HG02623 (cell line): ENCODE data around the gene CEP128.

Source experiments
- ATAC-seq: cut with Tn5 transposase; IDR thresholded peaks from one replicate; pipeline ENCODE4 v1.9.1; 2021; ENCODE audit warnings: moderate library complexity; ENCODE audit not compliant: unreplicated experiment

The CEP128 gene

DNA sequence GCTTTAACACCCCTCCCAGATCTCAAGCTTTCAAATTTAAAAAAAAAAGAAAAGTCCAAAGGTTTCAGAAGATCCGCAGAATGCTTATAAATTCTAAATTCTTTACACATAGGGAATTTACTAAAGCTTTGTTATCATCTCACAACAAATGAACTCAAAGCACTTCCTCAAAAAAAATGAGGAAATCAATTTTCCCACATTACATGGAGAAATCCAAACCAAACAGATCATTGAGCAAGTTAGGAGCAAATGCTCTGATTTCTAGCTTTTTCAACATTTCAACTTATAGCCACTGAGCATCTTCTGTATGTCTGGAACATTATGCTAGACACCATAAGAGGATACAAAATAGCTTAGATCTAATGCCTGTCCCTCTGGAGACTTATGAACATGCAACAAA, 161.0 kb downstream of the CEP128 start:
- ATAC-seq: no peak

- ATAC-seq: no peak
These were observed 164.9 kb downstream of the CEP128 start for GRCh38 chr14:80776657-80777056.

GRCh38 chr14:80776186-80776585, 165.4 kb downstream of the CEP128 start:
- ATAC-seq: no peak

DNA sequence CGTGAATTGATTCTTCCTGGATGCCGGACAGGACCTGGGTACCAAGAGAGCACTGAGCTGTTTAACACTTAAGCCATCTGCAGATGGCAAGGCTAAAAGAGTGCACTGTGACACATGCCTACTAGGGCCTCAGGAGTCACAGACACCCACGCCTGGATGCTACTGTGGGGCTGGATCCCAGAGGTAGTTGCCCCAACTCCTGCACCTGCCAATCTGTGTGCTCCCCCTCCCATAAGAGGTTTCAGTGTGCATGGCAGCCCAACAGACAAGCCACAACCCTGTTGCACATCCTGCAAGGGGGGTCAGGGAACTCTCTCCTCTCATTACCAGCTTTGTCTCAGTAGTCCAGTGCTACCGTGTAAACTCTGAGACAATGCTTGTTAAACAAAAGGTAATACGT, 169.0 kb downstream of the CEP128 start:
- ATAC-seq: no peak

- no peak for ATAC-seq
These were observed 170.3 kb downstream of the CEP128 start for GRCh38 chr14:80771201-80771600.

DNA sequence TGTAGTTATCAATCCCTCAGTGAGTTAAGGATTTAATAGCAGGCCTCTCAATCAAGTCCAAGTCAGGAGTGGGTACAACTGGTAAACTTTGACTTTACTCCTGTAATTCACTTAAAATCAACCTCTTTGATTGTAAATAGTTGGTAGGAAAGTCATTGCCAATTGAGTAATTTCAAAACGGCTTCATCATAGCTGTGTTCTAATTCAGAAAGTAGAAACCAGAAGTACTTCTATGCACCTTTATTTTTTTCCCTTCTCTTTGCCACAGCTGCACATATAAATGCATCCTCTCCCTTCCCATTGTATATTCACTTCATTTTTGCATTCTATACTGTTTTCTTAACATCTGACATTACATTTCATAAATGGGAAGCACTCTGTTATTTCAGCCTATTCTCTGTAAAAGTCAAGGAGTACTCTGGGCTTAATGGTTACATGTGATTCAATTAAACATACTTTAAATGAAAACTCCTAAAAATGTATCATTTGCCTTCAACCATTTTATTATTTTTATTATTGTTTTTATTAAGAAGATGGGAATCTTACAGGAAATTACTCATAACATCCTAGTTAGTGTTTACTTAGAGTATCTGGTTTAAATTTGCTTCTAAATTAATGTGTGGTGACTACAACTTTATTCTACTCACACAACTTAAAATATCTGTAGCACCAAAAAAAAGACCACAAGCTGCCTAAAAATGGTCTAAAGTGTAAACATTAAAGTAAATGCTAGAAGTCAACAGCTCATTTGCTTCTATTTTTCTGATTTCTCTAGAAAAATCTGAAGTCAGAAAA, 171.2 kb downstream of the CEP128 start:
- peak; percentile 48 for ATAC-seq

DNA sequence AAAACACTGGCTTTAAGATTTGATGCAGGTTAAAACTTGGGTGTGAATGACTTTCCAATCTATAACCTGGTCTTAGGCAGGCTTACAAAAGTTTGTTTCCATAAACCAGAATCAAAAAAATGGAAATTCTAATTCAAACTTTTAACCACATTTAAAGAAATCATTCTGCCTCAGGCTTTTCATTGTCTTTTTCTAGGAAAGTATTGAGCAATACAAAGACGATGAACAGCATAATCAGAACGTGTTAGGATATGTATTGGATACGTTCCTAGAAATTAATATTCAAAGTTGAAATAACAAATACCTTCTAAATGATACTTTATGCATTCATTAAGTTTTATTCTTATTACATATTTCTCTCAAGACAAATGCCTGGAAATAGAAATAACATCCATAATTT, 172.9 kb downstream of the CEP128 start:
- ATAC-seq: no peak

DNA sequence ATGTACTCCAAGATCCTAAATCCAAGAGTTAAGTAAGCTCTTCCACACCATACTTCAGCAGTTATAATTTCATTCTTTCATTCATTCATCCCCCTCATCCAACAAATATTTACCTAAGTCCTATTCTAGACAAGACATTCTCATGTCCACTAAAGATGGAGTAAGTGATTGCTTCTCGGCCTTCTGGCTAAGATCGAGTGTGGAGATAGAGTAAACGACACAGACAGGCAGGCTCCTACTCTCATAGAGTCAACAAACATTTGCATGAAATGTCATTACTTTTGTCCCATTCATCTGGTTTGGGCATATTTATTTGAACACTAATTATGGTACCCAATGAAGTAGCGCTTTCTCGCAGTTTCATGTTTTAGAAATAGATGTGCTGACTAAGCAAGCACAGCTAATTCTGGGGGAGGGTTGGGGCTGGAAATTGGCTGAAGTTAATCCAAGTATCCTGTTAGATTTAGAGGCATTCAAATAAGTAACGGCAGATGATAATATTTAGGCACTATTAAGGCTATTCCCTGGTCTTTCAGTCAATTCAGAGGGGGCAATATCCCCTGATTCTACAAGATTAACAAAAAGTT, 176.5 kb downstream of the CEP128 start:
- ATAC-seq: no peak

- no peak for ATAC-seq
These were observed 177.0 kb downstream of the CEP128 start for GRCh38 chr14:80764496-80764895.

DNA sequence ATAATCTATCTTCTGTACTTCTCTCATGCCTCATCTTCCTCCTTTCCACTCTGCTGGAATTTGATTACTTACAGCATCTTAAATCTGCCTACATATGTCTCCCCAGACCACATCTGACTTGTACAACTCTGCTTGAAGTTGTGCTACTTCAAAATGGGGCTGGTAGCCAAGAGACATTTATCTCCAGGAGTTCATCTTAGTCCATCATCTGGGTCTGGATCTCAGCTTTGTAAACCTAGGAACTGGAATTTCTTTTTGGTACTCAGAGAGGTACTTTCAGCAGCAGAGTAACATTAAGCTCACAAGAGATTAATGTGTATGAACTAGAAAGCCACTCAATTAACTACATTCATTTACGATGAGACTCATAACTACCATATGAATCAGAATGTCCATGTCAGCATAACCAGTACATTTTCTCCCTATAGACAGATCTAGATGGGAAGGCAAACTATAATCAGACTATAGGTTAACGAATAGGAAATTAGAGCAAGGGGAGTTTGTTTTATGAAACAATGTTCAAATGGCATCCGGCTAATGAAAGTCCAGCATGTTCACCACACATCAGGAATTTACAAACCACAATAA, 178.8 kb downstream of the CEP128 start:
- ATAC-seq: no peak

- no peak for ATAC-seq
These were observed 186.8 kb downstream of the CEP128 start for GRCh38 chr14:80754696-80755095.

- ATAC-seq: no peak
These were observed 190.3 kb downstream of the CEP128 start for GRCh38 chr14:80751285-80751684.

DNA sequence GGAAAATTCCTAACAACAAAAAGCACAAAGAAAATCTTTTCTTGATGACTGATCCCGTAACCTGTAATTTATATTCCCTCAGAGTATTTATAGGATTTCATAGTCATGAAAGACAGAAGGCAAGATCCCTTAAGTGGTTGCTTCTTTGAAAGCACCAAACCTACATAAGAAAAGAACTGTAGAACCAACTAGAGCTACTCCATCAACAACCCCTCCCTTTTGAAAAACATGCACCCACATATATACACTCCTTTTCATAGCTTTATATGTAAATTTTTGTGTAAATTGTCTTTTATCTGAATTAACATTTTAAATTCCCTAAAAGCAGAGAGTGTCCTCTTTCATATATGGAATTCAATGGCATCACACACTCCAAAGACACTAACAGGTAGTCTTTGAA, 215.3 kb downstream of the CEP128 start:
- ATAC-seq: no peak

DNA sequence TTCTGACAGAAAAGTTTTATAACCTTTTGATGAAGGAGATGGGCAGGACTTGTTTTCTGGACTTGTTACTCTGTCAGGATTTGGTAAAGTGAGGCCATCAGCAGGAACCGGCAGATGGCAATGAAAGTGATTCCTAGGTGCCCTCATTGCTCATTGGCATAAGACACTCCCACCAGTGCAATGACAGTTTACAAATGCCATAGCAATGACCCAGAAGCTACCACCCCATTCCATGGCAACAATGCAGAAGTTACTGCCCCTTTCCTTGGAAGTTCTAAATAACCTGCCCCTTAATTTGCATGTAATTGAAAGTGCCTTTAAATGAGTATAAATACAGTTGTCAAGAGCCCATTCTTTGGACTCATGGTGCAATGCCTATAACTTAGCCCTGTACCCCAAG, 222.6 kb downstream of the CEP128 start:
- ATAC-seq: no peak

- ATAC-seq: no peak
These were observed 227.1 kb downstream of the CEP128 start for GRCh38 chr14:80714474-80714873.

DNA sequence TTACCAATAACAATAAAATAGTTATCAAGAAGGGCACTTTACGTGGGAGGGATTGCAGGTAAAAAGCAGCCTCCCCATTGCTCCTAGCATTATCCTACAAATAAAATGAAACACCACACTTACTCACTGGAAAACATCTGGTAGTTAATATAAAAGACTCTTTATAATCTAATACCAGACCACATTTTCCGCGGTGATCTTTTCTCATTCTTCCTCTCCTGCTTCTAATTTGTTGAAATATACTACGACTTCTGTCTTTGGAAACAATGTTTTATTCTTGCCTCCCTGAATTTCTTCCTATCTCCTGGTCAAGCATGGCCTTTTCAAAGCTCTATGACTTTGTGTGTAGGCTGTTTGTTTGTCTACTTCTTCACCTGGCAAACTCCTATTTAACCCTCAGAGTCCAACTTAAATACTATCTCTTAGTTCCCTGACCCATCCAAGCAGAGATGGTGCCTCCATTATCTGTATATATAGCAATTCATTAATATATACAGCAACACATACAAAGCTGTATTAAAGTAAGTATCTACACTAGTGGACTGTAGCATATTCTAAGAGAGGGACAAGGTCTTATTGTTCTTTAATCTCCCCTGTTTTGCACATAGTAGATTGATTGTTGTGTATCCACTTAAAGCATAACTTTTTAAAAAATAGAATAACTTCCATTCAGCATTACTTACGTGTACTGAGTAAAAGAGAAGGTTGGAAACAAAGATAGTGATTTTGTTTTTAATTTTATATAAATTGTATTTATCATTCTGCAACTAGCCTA, 228.3 kb downstream of the CEP128 start:
- ATAC-seq: no peak

GRCh38 chr14:80705241-80705980, 236.1 kb downstream of the CEP128 start:
- no peak for ATAC-seq

DNA sequence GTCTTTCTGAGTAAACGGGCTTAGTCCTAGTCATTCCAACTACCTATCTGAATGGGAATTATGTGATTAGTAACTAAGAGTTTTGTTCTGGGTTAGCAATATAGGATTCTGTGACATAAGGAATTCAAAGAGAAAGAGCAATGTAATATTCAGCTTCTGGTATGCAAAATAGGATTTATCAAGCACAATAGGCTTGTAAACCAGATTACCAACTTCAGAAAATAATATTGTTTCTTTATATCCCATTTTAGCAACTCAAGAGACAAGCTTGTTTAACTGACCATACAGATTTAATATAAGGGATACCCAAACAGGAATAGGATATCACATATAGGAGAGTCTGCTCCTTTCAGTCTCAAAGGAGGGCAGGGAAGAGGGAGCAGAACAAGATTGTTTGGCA, 240.9 kb downstream of the CEP128 start:
- no peak for ATAC-seq

DNA sequence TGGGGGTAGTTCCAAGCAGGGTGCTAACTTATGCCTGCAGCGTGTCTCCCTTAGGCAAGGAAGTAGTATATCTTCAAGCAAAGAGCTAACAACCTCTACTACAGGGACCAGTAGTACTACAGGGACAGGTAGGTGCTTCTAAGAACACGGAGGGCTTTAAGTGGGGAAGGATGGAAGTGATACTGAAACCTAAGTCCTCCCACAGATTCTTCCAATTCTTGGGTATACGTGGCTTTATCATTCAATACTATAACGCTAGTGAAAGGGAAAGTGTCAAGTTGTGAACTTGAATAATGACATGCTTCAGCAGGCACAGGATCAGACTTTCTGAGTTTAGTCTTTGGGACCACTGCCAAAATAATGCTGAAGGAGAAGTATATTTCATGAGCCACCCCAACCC, 241.7 kb downstream of the CEP128 start:
- peak; percentile 44 for ATAC-seq

DNA sequence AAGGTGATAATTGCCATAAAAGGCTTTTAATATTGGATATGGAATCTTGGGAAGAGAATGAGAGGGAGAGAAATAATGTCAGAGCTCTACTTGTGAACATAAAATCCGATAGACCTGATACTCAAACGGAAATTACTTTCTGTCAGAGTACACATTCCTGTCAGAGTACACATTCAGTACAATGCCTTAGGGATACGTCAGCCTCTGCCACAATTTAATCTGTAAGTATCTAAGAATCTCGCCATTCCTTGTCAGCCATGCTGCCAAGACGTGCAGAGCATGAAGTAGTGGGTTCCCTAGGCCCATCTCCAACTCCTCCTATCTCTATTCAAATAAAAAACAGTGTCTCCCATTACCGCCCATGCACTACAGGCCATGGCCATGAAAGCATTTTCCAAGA, 242.6 kb downstream of the CEP128 start:
- ATAC-seq: no peak

- ATAC-seq: no peak
These were observed 245.7 kb downstream of the CEP128 start for GRCh38 chr14:80695869-80696268.
